Prostate gland (tissue), 2 donors: ENCODE results near the gene SUMO3. TPM values are rescaled to one million over a fixed set of nuclear protein-coding genes. Genes with fewer than 3 reads are reported as not detected.

Experiments used
- DNase-seq: peaks from one replicate; pipeline ENCODE4 v3.0.0-alpha.2; 2019; ENCODE audit warnings: low spot score
- H3K27ac ChIP-seq, 2 donors: fragments of 200-600 bp; sonication (generic); 2 replicates each; pipeline ENCODE4 v1.5.1; 2017 to 2019
- H3K27me3 ChIP-seq: fragments of 200-600 bp; sonication (generic); replicated peaks from 2 replicates; pipeline ENCODE4 v1.5.1; 2019; ENCODE audit not compliant: insufficient read depth
- H3K36me3 ChIP-seq, 2 donors: fragments of 200-600 bp; sonication (generic); 1 replicate in 1 of 2; 2 replicates in 1 of 2; pipeline versions ENCODE4 v1.5.1 to v1.8.1; 2017 to 2019
- H3K4me1 ChIP-seq: fragments of 200-600 bp; sonication (generic); replicated peaks from 2 replicates; pipeline ENCODE4 v1.5.1; 2019
- H3K4me3 ChIP-seq, 2 donors: fragments of 200-600 bp; sonication (generic); 2 replicates each; pipeline ENCODE4 v1.5.1; 2017 to 2019
- H3K9me3 ChIP-seq: fragments of 200-600 bp; sonication (generic); 2 replicates; pipeline ENCODE4 v1.5.1; 2017
- POLR2A ChIP-seq: fragments of 450-650 bp; IDR thresholded peaks from one replicate; pipeline ENCODE4 v1.6.1; 2016; ENCODE audit warnings: antibody characterized with exemption, mild to moderate bottlenecking
- POLR2AphosphoS5 ChIP-seq: sonication (generic); formaldehyde crosslinking; IDR thresholded peaks from one replicate; pipeline ENCODE4 v1.6.1; 2017; ENCODE audit warnings: antibody characterized with exemption
- WGBS: methylation state at CpG from one replicate; pipeline ENCODE4 v1.1.5; 2018; 5-methylcytosine and 5-hydroxymethylcytosine counted together
- intact Hi-C: fragments of 100-400 bp; cut with DNase I; formaldehyde crosslinking; loops from one replicate; pipeline ENCODE4 v1.14.2; 2022
- total RNA-seq, 2 donors: library from RNA; depleted of rRNA; stranded (reverse); fragments of >200 nt; gene quantifications; one replicate each; pipeline ENCODE4 v1.1.0, GENCODE V29; 2016
- TF ChIP-seq, protein P1 (sequence below), 4 experiments: fragments of 200-600 bp in 2 of 4; fragments of 450-650 bp in 2 of 4; sonication (generic) in 2 of 4; IDR thresholded peaks; 1 replicate in 3 of 4; 2 replicates in 1 of 4; pipeline ENCODE4 v1.5.1; 2016 to 2019; ENCODE audit warnings: antibody characterized with exemption in 4 of 4, mild to moderate bottlenecking in 2 of 4, moderate library complexity in 2 of 4

Gene SUMO3
- total RNA-seq, 2 donors from 2014 or later: 78.3 to 92.2 TPM

DNA sequence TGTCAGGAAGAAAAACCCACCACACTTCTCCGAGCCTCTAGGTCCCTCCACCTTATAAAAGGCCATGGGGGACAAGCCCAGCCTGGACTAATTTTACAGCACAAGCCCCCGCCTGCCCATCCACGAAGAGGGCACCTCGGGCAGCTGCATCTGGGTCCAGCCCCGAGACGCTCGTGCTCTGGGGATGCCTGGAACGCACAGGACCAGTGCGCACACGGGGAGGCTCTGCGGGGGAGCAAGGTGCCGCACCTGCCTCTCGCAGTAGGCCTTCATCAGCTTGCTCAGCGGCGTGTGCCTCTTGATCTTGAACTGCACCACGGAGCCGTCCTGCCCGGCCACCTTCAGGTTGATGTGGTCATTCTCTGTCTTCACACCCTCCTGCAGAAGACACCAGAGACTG lies 4.1 kb downstream of the SUMO3 start:
- H3K27ac ChIP-seq: no peak overlapping the region
- no peaks in the 10 kb centered on the region for H3K9me3 ChIP-seq
- H3K4me1 ChIP-seq: peaks cover 2% of the 10 kb centered on the region
- intact Hi-C loops: no loop called here
- no peak for DNase-seq
- H3K27me3 ChIP-seq: no peaks in the 10 kb centered on the region
- 84% methylated on average over 18 of the region's 18 CpGs for WGBS
- TF ChIP-seq, protein P1, sequence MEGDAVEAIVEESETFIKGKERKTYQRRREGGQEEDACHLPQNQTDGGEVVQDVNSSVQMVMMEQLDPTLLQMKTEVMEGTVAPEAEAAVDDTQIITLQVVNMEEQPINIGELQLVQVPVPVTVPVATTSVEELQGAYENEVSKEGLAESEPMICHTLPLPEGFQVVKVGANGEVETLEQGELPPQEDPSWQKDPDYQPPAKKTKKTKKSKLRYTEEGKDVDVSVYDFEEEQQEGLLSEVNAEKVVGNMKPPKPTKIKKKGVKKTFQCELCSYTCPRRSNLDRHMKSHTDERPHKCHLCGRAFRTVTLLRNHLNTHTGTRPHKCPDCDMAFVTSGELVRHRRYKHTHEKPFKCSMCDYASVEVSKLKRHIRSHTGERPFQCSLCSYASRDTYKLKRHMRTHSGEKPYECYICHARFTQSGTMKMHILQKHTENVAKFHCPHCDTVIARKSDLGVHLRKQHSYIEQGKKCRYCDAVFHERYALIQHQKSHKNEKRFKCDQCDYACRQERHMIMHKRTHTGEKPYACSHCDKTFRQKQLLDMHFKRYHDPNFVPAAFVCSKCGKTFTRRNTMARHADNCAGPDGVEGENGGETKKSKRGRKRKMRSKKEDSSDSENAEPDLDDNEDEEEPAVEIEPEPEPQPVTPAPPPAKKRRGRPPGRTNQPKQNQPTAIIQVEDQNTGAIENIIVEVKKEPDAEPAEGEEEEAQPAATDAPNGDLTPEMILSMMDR (IDR thresholded peaks at IDR 0.05): no peak
- TF ChIP-seq POLR2A (no peak), POLR2AphosphoS5 (no peak)
- H3K4me3 ChIP-seq: no peak overlapping the region
- H3K36me3 ChIP-seq: no peaks in the 10 kb centered on the region

DNA sequence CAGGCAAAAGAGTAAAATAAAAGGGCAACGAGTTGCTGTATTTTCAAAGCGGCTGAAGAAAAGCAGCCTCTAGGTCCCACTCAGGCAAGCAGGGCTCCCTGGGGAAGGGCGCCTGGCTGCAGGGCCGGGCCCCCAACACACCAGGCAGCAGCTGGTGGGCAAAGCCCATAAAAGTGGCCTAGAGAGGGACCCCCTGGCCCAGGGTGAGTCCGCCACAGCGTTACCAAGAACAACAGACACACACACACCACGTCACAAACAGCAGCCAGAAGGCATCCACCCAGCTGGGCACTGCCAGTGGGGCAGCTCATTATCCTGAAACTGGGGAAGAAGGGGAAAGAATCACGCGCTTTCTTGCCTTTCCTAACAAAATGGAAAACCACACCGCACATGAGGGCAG lies 4.7 kb downstream of the SUMO3 start:
- WGBS: 72% methylated on average over 10 of the region's 10 CpGs
- intact Hi-C loops: no loop called here
- Histone ChIP-seq H3K9me3 (no peaks in the 10 kb centered on the region), H3K4me3 (no peak overlapping the region), H3K27ac (peak overlapping the region in 1 of 2 donors; percentile 35), H3K4me1 (peaks cover 2% of the 10 kb centered on the region), H3K36me3 (no peaks in the 10 kb centered on the region), H3K27me3 (no peaks in the 10 kb centered on the region)
- DNase-seq: no peak
- TF ChIP-seq, protein P1 (IDR thresholded peaks at IDR 0.05): no peak
- TF ChIP-seq POLR2A (no peak), POLR2AphosphoS5 (no peak)

DNA sequence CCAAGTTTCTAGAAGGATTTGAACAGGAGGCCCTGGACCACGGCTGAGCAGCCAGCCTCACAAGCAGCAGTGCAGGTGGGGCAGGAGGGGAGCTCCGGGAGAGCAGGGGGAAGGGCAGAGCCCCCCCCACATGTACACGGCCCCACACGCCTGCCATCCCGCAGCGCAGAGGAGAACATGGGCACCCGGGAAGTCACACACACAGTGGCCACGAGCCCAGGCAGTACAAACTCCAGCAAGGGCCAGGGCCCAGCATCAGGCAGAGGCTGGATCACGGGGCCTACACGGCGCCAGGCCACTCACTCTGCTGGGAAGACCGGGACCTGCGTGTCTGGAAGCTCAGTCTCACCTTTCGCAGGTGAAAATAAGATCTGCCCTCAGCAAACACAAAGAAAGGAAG lies 5.2 kb downstream of the SUMO3 start:
- intact Hi-C loops: no loop called here
- H3K27me3 ChIP-seq: no peaks in the 10 kb centered on the region
- WGBS: 38% methylated on average over 14 of the region's 14 CpGs
- DNase-seq: no peak
- H3K27ac ChIP-seq: peak overlapping the region in 1 of 2 donors; percentile 35
- H3K4me3 ChIP-seq: no peak overlapping the region
- peaks cover 0 to under 1% of the 10 kb centered on the region in 2 donors for H3K36me3 ChIP-seq
- no peaks in the 10 kb centered on the region for H3K9me3 ChIP-seq
- H3K4me1 ChIP-seq: peaks cover 2% of the 10 kb centered on the region
- peak; percentile 14 for TF ChIP-seq POLR2AphosphoS5
- no peak for TF ChIP-seq POLR2A
- TF ChIP-seq, protein P1 (IDR thresholded peaks at IDR 0.05): no peak

DNA sequence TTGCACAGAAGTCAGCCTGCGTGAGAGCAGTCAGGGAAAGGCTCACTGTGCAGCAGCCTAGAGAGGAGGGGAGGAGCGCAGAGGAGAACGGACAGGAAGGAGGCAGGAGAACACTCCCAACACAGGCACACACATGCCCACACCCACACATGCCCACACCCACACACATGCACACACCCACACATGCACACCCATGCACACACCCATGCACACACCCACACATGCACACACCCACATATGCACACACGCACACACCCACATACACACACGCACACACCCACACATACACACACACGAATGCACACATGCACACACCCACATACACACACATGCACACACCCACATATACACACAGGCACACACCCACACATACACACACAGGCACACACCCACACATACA lies 7.1 kb downstream of the SUMO3 start:
- Histone ChIP-seq H3K9me3 (no peaks in the 10 kb centered on the region), H3K27me3 (no peaks in the 10 kb centered on the region), H3K36me3 (peaks cover 5 to 6% of the 10 kb centered on the region in 2 donors), H3K4me3 (no peak overlapping the region), H3K27ac (no peak overlapping the region), H3K4me1 (no peaks in the 10 kb centered on the region)
- intact Hi-C loops: no loop called here
- 89% methylated on average over 6 of the region's 6 CpGs for WGBS
- DNase-seq: no peak
- TF ChIP-seq, protein P1 (IDR thresholded peaks at IDR 0.05): no peak
- TF ChIP-seq POLR2A (no peak), POLR2AphosphoS5 (no peak)

DNA sequence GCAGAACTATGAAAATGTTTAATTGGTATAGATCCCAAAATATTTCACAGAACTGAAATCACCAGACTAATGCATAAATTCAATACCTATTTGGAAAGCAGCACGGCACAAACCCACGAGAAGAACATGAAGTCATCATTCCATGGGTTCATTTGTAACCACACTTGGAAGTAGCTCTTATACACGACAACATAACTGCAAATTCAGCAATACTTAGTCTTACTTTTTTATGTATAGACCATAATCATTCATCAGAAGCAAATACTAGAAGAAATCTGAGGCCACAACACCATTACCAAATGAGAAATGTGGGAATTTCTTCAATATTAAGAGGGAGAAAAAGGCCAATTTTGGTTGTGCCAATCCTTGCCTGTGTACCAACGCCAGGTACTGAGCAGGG lies 12.0 kb downstream of the SUMO3 start:
- peaks cover 5 to 6% of the 10 kb centered on the region in 2 donors for H3K36me3 ChIP-seq
- H3K4me1 ChIP-seq: peaks cover 3% of the 10 kb centered on the region
- H3K27ac ChIP-seq: no peak overlapping the region
- no peaks in the 10 kb centered on the region for H3K27me3 ChIP-seq
- H3K4me3 ChIP-seq: no peak overlapping the region
- intact Hi-C loops: no loop called here
- TF ChIP-seq POLR2AphosphoS5 (no peak), POLR2A (no peak)
- TF ChIP-seq, protein P1 (IDR thresholded peaks at IDR 0.05): no peak
- no peaks in the 10 kb centered on the region for H3K9me3 ChIP-seq
- WGBS: 90% methylated on average over 4 of the region's 4 CpGs
- no peak for DNase-seq
